Testis (tissue), 3 donors: ENCODE measurements around the gene GABRA5. TPM values are rescaled to one million over a fixed set of nuclear protein-coding genes. Genes with fewer than 3 reads are reported as not detected.

ENCODE experiments used
- DNase-seq: peaks from one replicate; pipeline ENCODE4 v3.0.0-alpha.2; 2019
- H3K27ac ChIP-seq, 2 donors: fragments of 200-600 bp; sonication (generic); one replicate each; pipeline ENCODE4 v1.5.1; 2019
- H3K27me3 ChIP-seq: fragments of 200-600 bp; sonication (generic); one replicate; pipeline ENCODE4 v1.5.1; 2019
- H3K36me3 ChIP-seq: fragments of 200-600 bp; sonication (generic); one replicate; pipeline ENCODE4 v1.5.1; 2017; ENCODE audit warnings: low read depth; ENCODE audit errors: missing control alignments
- H3K4me1 ChIP-seq: fragments of 200-600 bp; sonication (generic); one replicate; pipeline ENCODE4 v1.5.1; 2019
- H3K4me3 ChIP-seq, 2 donors: fragments of 200-600 bp; sonication (generic); one replicate each; pipeline ENCODE4 v1.5.1; 2017 to 2019
- H3K9me3 ChIP-seq: fragments of 200-600 bp; sonication (generic); one replicate; pipeline ENCODE4 v1.5.1; 2017
- CTCF ChIP-seq, 3 experiments: fragments of 450-650 bp in 2 of 3; fragments of 200-600 bp in 1 of 3; sonication (generic) in 1 of 3; IDR thresholded peaks; one replicate each; pipeline ENCODE4 v1.5.1; 2016 to 2019; ENCODE audit warnings: antibody characterized with exemption in 3 of 3, mild to moderate bottlenecking in 2 of 3, moderate library complexity in 1 of 3
- POLR2A ChIP-seq: fragments of 450-650 bp; IDR thresholded peaks from one replicate; pipeline ENCODE4 v1.6.1; 2017; ENCODE audit warnings: antibody characterized with exemption, mild to moderate bottlenecking, moderate library complexity
- WGBS, 2 donors: methylation state at CpG; one replicate each; pipeline ENCODE4 v1.1.5; 2018; 5-methylcytosine and 5-hydroxymethylcytosine counted together
- intact Hi-C: fragments of 100-400 bp; cut with DNase I; formaldehyde crosslinking; loops from one replicate; pipeline ENCODE4 v1.15.1; 2023; ENCODE audit warnings: low total_unique reads
- polyA plus RNA-seq: library from polyadenylated mRNA; stranded (reverse); fragments of 350-450 nt; fragmentation: Illumina TruSeq; extraction: RNeasy Lipid Tissue Mini Kit (QIAGEN cat#74804); gene quantifications from one replicate; pipeline ENCODE4 v1.2.3, GENCODE V29; 2014; ENCODE audit warnings: low read depth, low replicate concordance; ENCODE audit not compliant: insufficient read depth
- total RNA-seq, 2 donors: library from RNA; depleted of rRNA; stranded (reverse); fragments of >200 nt; gene quantifications; one replicate each; pipeline ENCODE4 v1.2.3, GENCODE V29; 2016

GABRA5 gene
- total and polyA plus RNA-seq, 3 donors from 2014 or later: 0.58 to 3.1 (median 3.1) TPM

- H3K27ac ChIP-seq: no peak overlapping the region
- H3K4me3 ChIP-seq: no peak overlapping the region
- no peak for DNase-seq
- H3K36me3 ChIP-seq: no peaks in the 10 kb centered on the region
- H3K4me1 ChIP-seq: no peaks in the 10 kb centered on the region
- 77 to 86% methylated on average over 6 of the region's 6 CpGs for WGBS, 2 donors
- TF ChIP-seq CTCF (IDR thresholded peaks at IDR 0.05) (no peak), POLR2A (no peak)
- intact Hi-C loops: no loop called here
- no peaks in the 10 kb centered on the region for H3K27me3 ChIP-seq
- H3K9me3 ChIP-seq: no peaks in the 10 kb centered on the region
Measured at GRCh38 chr15:26874774-26875475, 8.1 kb downstream of the GABRA5 start.

- 54 to 64% methylated on average over 8 of the region's 8 CpGs for WGBS, 2 donors
- no peak for TF ChIP-seq POLR2A
- no peak for TF ChIP-seq CTCF (IDR thresholded peaks at IDR 0.05)
- no peaks in the 10 kb centered on the region for H3K4me1 ChIP-seq
- no peaks in the 10 kb centered on the region for H3K9me3 ChIP-seq
- DNase-seq: no peak
- intact Hi-C loops: no loop called here
- H3K27me3 ChIP-seq: no peaks in the 10 kb centered on the region
- no peak overlapping the region for H3K27ac ChIP-seq
- no peak overlapping the region for H3K4me3 ChIP-seq
- no peaks in the 10 kb centered on the region for H3K36me3 ChIP-seq
Measured at GRCh38 chr15:26875476-26875850, 8.6 kb downstream of the GABRA5 start.

GRCh38 chr15:26877831-26878230 is 11.0 kb downstream of the GABRA5 start:
- DNase-seq: no peak
- TF ChIP-seq POLR2A (no peak), CTCF (IDR thresholded peaks at IDR 0.05) (no peak)
- H3K4me3 ChIP-seq: no peak overlapping the region
- intact Hi-C loops: no loop called here
- 79 to 82% methylated on average over 10 of the region's 10 CpGs for WGBS, 2 donors
- no peak overlapping the region for H3K27ac ChIP-seq
- no peaks in the 10 kb centered on the region for H3K4me1 ChIP-seq
- H3K27me3 ChIP-seq: no peaks in the 10 kb centered on the region
- H3K36me3 ChIP-seq: no peaks in the 10 kb centered on the region
- H3K9me3 ChIP-seq: no peaks in the 10 kb centered on the region

GRCh38 chr15:26879706-26880105 is 12.8 kb downstream of the GABRA5 start:
- no peaks in the 10 kb centered on the region for H3K27me3 ChIP-seq
- H3K4me3 ChIP-seq: no peak overlapping the region
- H3K9me3 ChIP-seq: no peaks in the 10 kb centered on the region
- H3K27ac ChIP-seq: no peak overlapping the region
- H3K36me3 ChIP-seq: no peaks in the 10 kb centered on the region
- intact Hi-C loops: no loop called here
- TF ChIP-seq CTCF (IDR thresholded peaks at IDR 0.05): no peak
- no peak for TF ChIP-seq POLR2A
- no peak for DNase-seq
- 84 to 95% methylated on average over 2 of the region's 2 CpGs for WGBS, 2 donors
- no peaks in the 10 kb centered on the region for H3K4me1 ChIP-seq

- DNase-seq: no peak
- intact Hi-C loops: no loop called here
- Histone ChIP-seq H3K27ac (no peak overlapping the region), H3K4me3 (no peak overlapping the region), H3K36me3 (no peaks in the 10 kb centered on the region), H3K27me3 (no peaks in the 10 kb centered on the region), H3K9me3 (no peaks in the 10 kb centered on the region), H3K4me1 (no peaks in the 10 kb centered on the region)
- no peak for TF ChIP-seq CTCF (IDR thresholded peaks at IDR 0.05)
- TF ChIP-seq POLR2A: no peak
- WGBS, 2 donors: 84 to 87% methylated on average over 3 to 9 of the region's 9 CpGs
Measured at GRCh38 chr15:26882112-26882511, 15.2 kb downstream of the GABRA5 start.
